ENCODE measurements around the gene TM4SF5. TPM values are rescaled to one million over a fixed set of nuclear protein-coding genes. Genes with fewer than 3 reads are reported as not detected.

The TM4SF5 gene
- total and polyA plus RNA-seq, 2 of the 8 experiments (the other 6 are each of a cell fraction or from before 2014, with no cell fraction given): not detected

GRCh38 chr17:4772235-4772613 is 538 bp downstream of the TM4SF5 start:
- Histone ChIP-seq H3K56ac (replicated peaks; ENCODE audit: insufficient read length, low read depth, low read length) (no peak overlapping the region), H3K27ac (ENCODE audit: low read depth, low read length) (no peak overlapping the region), H3K23ac (ENCODE audit: insufficient read length) (no peak overlapping the region), H3K4ac (replicated peaks; ENCODE audit: insufficient read length, low read depth, low read length) (no peak overlapping the region), H2BK12ac (ENCODE audit: low read depth, low read length) (no peak overlapping the region), H3K79me2 (ENCODE audit: control insufficient read depth in 1 of 2, insufficient read depth in 2 of 2, low read length in 2 of 2) (no peaks in the 10 kb centered on the region), H3K18ac (ENCODE audit: extremely low read depth, low read length) (no peak overlapping the region), H2AFZ (ENCODE audit: low read length) (no peak overlapping the region), H3K36me3 (ENCODE audit: control insufficient read depth in 2 of 4, insufficient read depth in 4 of 4, low read length in 3 of 4) (no peaks in the 10 kb centered on the region), H3K27me3 (replicated peaks in 1 of 4; ENCODE audit: control insufficient read depth in 3 of 4, extremely low read depth in 1 of 4, insufficient read depth in 3 of 4, low read length in 3 of 4) (no peaks in the 10 kb centered on the region), H3K4me3 (ENCODE audit: extremely low read depth in 1 of 4, insufficient read depth in 2 of 4, low read depth in 3 of 4, low read length in 4 of 4) (no peak overlapping the region), H2BK120ac (replicated peaks; ENCODE audit: low read depth, low read length) (no peak overlapping the region), H3K4me1 (replicated peaks in 1 of 4; ENCODE audit: control insufficient read depth in 3 of 4, insufficient read depth in 4 of 4, low read length in 3 of 4) (no peaks in the 10 kb centered on the region), H2BK20ac (ENCODE audit: low read length) (no peak overlapping the region), H2AK5ac (ENCODE audit: low read depth, low read length) (no peak overlapping the region), H3K14ac (ENCODE audit: insufficient read length) (no peak overlapping the region), H3K23me2 (ENCODE audit: low read depth, low read length) (no peaks in the 10 kb centered on the region; the same call in 1 of the 2 replicates), H2BK15ac (ENCODE audit: low read length) (no peak overlapping the region), H2BK5ac (ENCODE audit: low read depth, low read length) (no peak overlapping the region), H3K79me1 (ENCODE audit: low read depth, low read length) (no peaks in the 10 kb centered on the region; the same call in 1 of the 2 replicates), H3K4me2 (ENCODE audit: insufficient read depth in 1 of 2, low read depth in 2 of 2, low read length in 2 of 2) (no peak overlapping the region), H4K8ac (ENCODE audit: extremely low read depth, insufficient read depth, low read length) (no peak overlapping the region), H4K5ac (ENCODE audit: insufficient read length, low read depth, low read length) (no peak overlapping the region), H3K9ac (replicated peaks in 1 of 4; ENCODE audit: extremely low read depth in 1 of 4, low read depth in 3 of 4, low read length in 3 of 4) (no peak overlapping the region), H4K20me1 (replicated peaks in 1 of 2; ENCODE audit: control insufficient read depth in 1 of 2, insufficient read depth in 2 of 2, low read length in 2 of 2) (no peaks in the 10 kb centered on the region), H3K9me3 (ENCODE audit: insufficient read depth in 2 of 2, low read depth in 1 of 2, low read length in 1 of 2) (no peaks in the 10 kb centered on the region), H4K91ac (replicated peaks; ENCODE audit: insufficient read length, low read length) (no peak overlapping the region)
- POLR2A ChIA-PET (ENCODE audit: partially characterized antibody): interaction anchor here (0.9 to 1.1 kb wide), 2 partner anchors 15 to 26 kb away, joined by 3 to 5 read pairs; partner anchors contain the start of gene VMO1
- 87% methylated on average over 10 of the region's 10 CpGs; no CpG with 5 or more reads in 1 of the 2 experiments for WGBS, 2 experiments (ENCODE audit: extremely low coverage in 1 of 2, insufficient coverage in 1 of 2, insufficient read length in 1 of 2, insufficient replicate concordance in 2 of 2, low coverage in 1 of 2, low lambda C conversion rate in 2 of 2, missing lambda C conversion rate in 1 of 2)
- TF ChIP-seq MAFK (IDR thresholded peaks at IDR 0.05; ENCODE audit: low read depth, low read length): no peak
- DNase-seq (ENCODE audit: low read depth in 1 of 2, low spot score in 2 of 2) (no peak), FAIRE-seq (no peak)
- CTCF ChIA-PET (ENCODE audit: partially characterized antibody): interaction anchor here (1.2 to 2.2 kb wide), 5 partner anchors 12 to 39 kb away, joined by 3 to 6 read pairs (median 3); partner anchors contain the start of gene GLTPD2
